Measurements from ENCODE around the gene MXI1. TPM values are rescaled to one million over a fixed set of nuclear protein-coding genes. Genes with fewer than 3 reads are reported as not detected.
A peak's percentile ranks its signal among the peaks of the same experiment; 100 is the strongest.

The MXI1 gene
- total RNA-seq, 3 donors from 2014 or later, result 75.4 to 137 (median 79.5) TPM

GRCh38 chr10:110228066-110228465 lies 20.7 kb downstream of the MXI1 start:
- peak overlapping the region; percentile 91 to 98 for H3K27ac ChIP-seq
- no peak for DNase-seq (ENCODE audit: low spot score in 2 of 2)
- no peaks in the 10 kb centered on the region for H3K9me3 ChIP-seq
- no peaks in the 10 kb centered on the region for H3K4me1 ChIP-seq
- H3K4me3 ChIP-seq, result peak overlapping the region in 2 of 3 donors; percentile 80 to 96
- TF ChIP-seq POLR2A (IDR thresholded peaks at IDR 0.05), result no peak
- no peak for TF ChIP-seq CTCF (IDR thresholded peaks at IDR 0.05)
- TF ChIP-seq POLR2AphosphoS5 (IDR thresholded peaks at IDR 0.05), result no peak
- H3K27me3 ChIP-seq, result no peaks in the 10 kb centered on the region
- intact Hi-C loops (cut with DNase I; ENCODE audit: low total_unique reads), result no loop called here
- no peaks in the 10 kb centered on the region for H3K36me3 ChIP-seq

- Histone ChIP-seq H3K27ac (peak overlapping the region; percentile 7 to 34), H3K9me3 (no peaks in the 10 kb centered on the region), H3K27me3 (no peaks in the 10 kb centered on the region), H3K4me1 (no peaks in the 10 kb centered on the region), H3K36me3 (no peaks in the 10 kb centered on the region), H3K4me3 (no peak overlapping the region)
- TF ChIP-seq POLR2AphosphoS5 (IDR thresholded peaks at IDR 0.05) (no peak), POLR2A (IDR thresholded peaks at IDR 0.05) (no peak), CTCF (IDR thresholded peaks at IDR 0.05) (no peak)
- no peak for DNase-seq (ENCODE audit: low spot score in 2 of 2)
- intact Hi-C loops (cut with DNase I; ENCODE audit: low total_unique reads), result no loop called here
Observed at GRCh38 chr10:110229155-110229554, 21.8 kb downstream of the MXI1 start.

GRCh38 chr10:110233846-110234245 lies 26.4 kb downstream of the MXI1 start:
- Histone ChIP-seq H3K4me3 (no peak overlapping the region), H3K9me3 (no peaks in the 10 kb centered on the region), H3K4me1 (no peaks in the 10 kb centered on the region), H3K27ac (no peak overlapping the region), H3K27me3 (no peaks in the 10 kb centered on the region), H3K36me3 (peaks cover 3% of the 10 kb centered on the region)
- intact Hi-C loops (cut with DNase I; ENCODE audit: low total_unique reads), result no loop called here
- no peak for DNase-seq (ENCODE audit: low spot score in 2 of 2)
- TF ChIP-seq POLR2AphosphoS5 (IDR thresholded peaks at IDR 0.05), result no peak
- no peak for TF ChIP-seq POLR2A (IDR thresholded peaks at IDR 0.05)
- no peak for TF ChIP-seq CTCF (IDR thresholded peaks at IDR 0.05)

- Histone ChIP-seq H3K4me3 (no peak overlapping the region), H3K36me3 (peaks cover 3% of the 10 kb centered on the region), H3K4me1 (peaks cover 4% of the 10 kb centered on the region in 2 donors), H3K27ac (no peak overlapping the region), H3K9me3 (no peaks in the 10 kb centered on the region), H3K27me3 (no peaks in the 10 kb centered on the region)
- intact Hi-C loops (cut with DNase I; ENCODE audit: low total_unique reads), result no loop called here
- DNase-seq (ENCODE audit: low spot score in 2 of 2), result no peak
- no peak for TF ChIP-seq POLR2A (IDR thresholded peaks at IDR 0.05)
- no peak for TF ChIP-seq CTCF (IDR thresholded peaks at IDR 0.05)
- no peak for TF ChIP-seq POLR2AphosphoS5 (IDR thresholded peaks at IDR 0.05)
Observed at GRCh38 chr10:110237894-110238480, 30.6 kb downstream of the MXI1 start.

GRCh38 chr10:110239892-110240291 lies 32.5 kb downstream of the MXI1 start:
- no peaks in the 10 kb centered on the region for H3K9me3 ChIP-seq
- H3K4me1 ChIP-seq, result peaks cover 4% of the 10 kb centered on the region in 2 donors
- no peak overlapping the region for H3K4me3 ChIP-seq
- no peak for DNase-seq (ENCODE audit: low spot score in 2 of 2)
- TF ChIP-seq CTCF (IDR thresholded peaks at IDR 0.05), result no peak
- TF ChIP-seq POLR2AphosphoS5 (IDR thresholded peaks at IDR 0.05), result no peak
- no peak for TF ChIP-seq POLR2A (IDR thresholded peaks at IDR 0.05)
- H3K36me3 ChIP-seq, result peaks cover 3% of the 10 kb centered on the region
- no peak overlapping the region for H3K27ac ChIP-seq
- no peaks in the 10 kb centered on the region for H3K27me3 ChIP-seq
- intact Hi-C loops (cut with DNase I; ENCODE audit: low total_unique reads), result no loop called here
